Tibial nerve (tissue), 4 donors: ENCODE data around the gene STMN3. TPM values are rescaled to one million over a fixed set of nuclear protein-coding genes. Genes with fewer than 3 reads are reported as not detected.

Experiments
- DNase-seq, 2 donors: peaks; one replicate each; pipeline ENCODE4 v3.0.0-alpha.2; 2019; ENCODE audit warnings: low spot score in 2 of 2
- H3K27ac ChIP-seq, 4 donors: fragments of 200-600 bp; sonication (generic) in 3 of 4; one replicate each; pipeline ENCODE4 v1.5.1; 2017 to 2019; ENCODE audit warnings: mild to moderate bottlenecking in 1 of 4
- H3K27me3 ChIP-seq, 2 donors: fragments of 200-600 bp; sonication (generic) in 1 of 2; one replicate each; pipeline versions ENCODE4 v1.5.1 to v1.6.0; 2017 to 2019
- H3K36me3 ChIP-seq, 3 donors: fragments of 200-600 bp; sonication (generic); one replicate each; pipeline ENCODE4 v1.5.1; 2018 to 2019
- H3K4me1 ChIP-seq, 4 donors: fragments of 200-600 bp; sonication (generic) in 3 of 4; one replicate each; pipeline ENCODE4 v1.5.1; 2017 to 2019
- H3K4me3 ChIP-seq, 4 donors: fragments of 200-600 bp; sonication (generic) in 3 of 4; one replicate each; pipeline ENCODE4 v1.5.1; 2017 to 2019; ENCODE audit warnings: mild to moderate bottlenecking in 1 of 4, moderate library complexity in 1 of 4
- H3K9me3 ChIP-seq, 4 donors: fragments of 200-600 bp; sonication (generic) in 3 of 4; one replicate each; pipeline ENCODE4 v1.5.1; 2017 to 2019
- CTCF ChIP-seq, 5 experiments: fragments of 200-600 bp in 3 of 5; fragments of 450-650 bp in 2 of 5; sonication (generic) in 3 of 5; IDR thresholded peaks; one replicate each; pipeline ENCODE4 v1.5.1; 2016 to 2019; ENCODE audit warnings: antibody characterized with exemption in 5 of 5, mild to moderate bottlenecking in 3 of 5, moderate library complexity in 2 of 5
- EP300 ChIP-seq, 2 donors: sonication (generic); formaldehyde crosslinking; IDR thresholded peaks; one replicate each; pipeline ENCODE4 v1.6.1; 2017; ENCODE audit warnings: antibody characterized with exemption in 2 of 2, mild to moderate bottlenecking in 1 of 2
- POLR2A ChIP-seq, 2 donors: fragments of 450-650 bp; IDR thresholded peaks; one replicate each; pipeline ENCODE4 v1.6.1; 2017; ENCODE audit warnings: antibody characterized with exemption in 2 of 2, mild to moderate bottlenecking in 2 of 2, moderate library complexity in 2 of 2
- WGBS, 2 donors: methylation state at CpG; one replicate each; pipeline ENCODE4 v1.1.5; 2018; 5-methylcytosine and 5-hydroxymethylcytosine counted together
- total RNA-seq, 4 donors: library from RNA; depleted of rRNA; stranded (reverse); fragments of >200 nt; gene quantifications; one replicate each; pipeline ENCODE4 v1.1.0, GENCODE V29; 2016

Gene STMN3
- total RNA-seq, 4 donors from 2014 or later: 12.3 to 26.4 (median 15.5) TPM

GRCh38 chr20:63648895-63649589 lies 4.2 kb downstream of the STMN3 start:
- H3K4me3 ChIP-seq: no peak overlapping the region
- WGBS, 2 donors: 74 to 86% methylated on average over 11 of the region's 11 CpGs
- H3K27me3 ChIP-seq: no peaks in the 10 kb centered on the region
- peaks cover 0 to 23% (median 16%) of the 10 kb centered on the region in 4 donors for H3K4me1 ChIP-seq
- no peaks in the 10 kb centered on the region for H3K9me3 ChIP-seq
- no peak for TF ChIP-seq EP300 (IDR thresholded peaks at IDR 0.05)
- no peak for TF ChIP-seq POLR2A (IDR thresholded peaks at IDR 0.05)
- TF ChIP-seq CTCF (IDR thresholded peaks at IDR 0.05): no peak
- DNase-seq: no peak
- peaks cover 0 to 2% (median 0%) of the 10 kb centered on the region in 3 donors for H3K36me3 ChIP-seq
- H3K27ac ChIP-seq: no peak overlapping the region

- Histone ChIP-seq H3K36me3 (peaks cover 0 to 9% (median 0%) of the 10 kb centered on the region in 3 donors), H3K9me3 (no peaks in the 10 kb centered on the region), H3K27me3 (no peaks in the 10 kb centered on the region), H3K27ac (no peak overlapping the region), H3K4me3 (no peak overlapping the region), H3K4me1 (peaks cover 0 to 16% (median 13%) of the 10 kb centered on the region in 4 donors)
- TF ChIP-seq CTCF (IDR thresholded peaks at IDR 0.05) (no peak), EP300 (IDR thresholded peaks at IDR 0.05) (no peak), POLR2A (IDR thresholded peaks at IDR 0.05) (no peak)
- no peak for DNase-seq
- WGBS, 2 donors: 90 to 93% methylated on average over 6 of the region's 6 CpGs
Measured at GRCh38 chr20:63648190-63648589, 5.0 kb downstream of the STMN3 start.

- H3K9me3 ChIP-seq: no peaks in the 10 kb centered on the region
- H3K4me3 ChIP-seq: no peak overlapping the region
- TF ChIP-seq CTCF (IDR thresholded peaks at IDR 0.05) (no peak), POLR2A (IDR thresholded peaks at IDR 0.05) (no peak), EP300 (IDR thresholded peaks at IDR 0.05) (no peak)
- WGBS, 2 donors: 62 to 69% methylated on average over 4 of the region's 4 CpGs
- H3K27me3 ChIP-seq: no peaks in the 10 kb centered on the region
- no peak overlapping the region for H3K27ac ChIP-seq
- H3K36me3 ChIP-seq: peaks cover 0 to 9% (median 0%) of the 10 kb centered on the region in 3 donors
- no peak for DNase-seq
- peaks cover 0 to 18% (median 4%) of the 10 kb centered on the region in 4 donors for H3K4me1 ChIP-seq
Measured at GRCh38 chr20:63645218-63645617, 8.0 kb downstream of the STMN3 start.

- H3K4me1 ChIP-seq: peaks cover 0 to 18% (median 4%) of the 10 kb centered on the region in 4 donors
- 83 to 85% methylated on average over 15 of the region's 15 CpGs for WGBS, 2 donors
- DNase-seq: no peak
- no peaks in the 10 kb centered on the region for H3K9me3 ChIP-seq
- H3K36me3 ChIP-seq: peaks cover 0 to 9% (median 0%) of the 10 kb centered on the region in 3 donors
- no peak overlapping the region for H3K27ac ChIP-seq
- H3K27me3 ChIP-seq: no peaks in the 10 kb centered on the region
- TF ChIP-seq CTCF (IDR thresholded peaks at IDR 0.05): no peak
- TF ChIP-seq EP300 (IDR thresholded peaks at IDR 0.05): no peak
- no peak for TF ChIP-seq POLR2A (IDR thresholded peaks at IDR 0.05)
- H3K4me3 ChIP-seq: no peak overlapping the region
Measured at GRCh38 chr20:63643946-63644345, 9.3 kb downstream of the STMN3 start.

- TF ChIP-seq CTCF (IDR thresholded peaks at IDR 0.05): no peak
- TF ChIP-seq EP300 (IDR thresholded peaks at IDR 0.05): no peak
- no peak for TF ChIP-seq POLR2A (IDR thresholded peaks at IDR 0.05)
- Histone ChIP-seq H3K4me3 (no peak overlapping the region), H3K4me1 (peaks cover 0 to 18% (median 4%) of the 10 kb centered on the region in 4 donors), H3K27ac (no peak overlapping the region), H3K36me3 (peaks cover 0 to 9% (median 0%) of the 10 kb centered on the region in 3 donors), H3K27me3 (no peaks in the 10 kb centered on the region), H3K9me3 (no peaks in the 10 kb centered on the region)
- 74 to 87% methylated on average over 9 to 10 of the region's 10 CpGs for WGBS, 2 donors
- DNase-seq: no peak
Measured at GRCh38 chr20:63643499-63643898, 9.7 kb downstream of the STMN3 start.
